H1 (cell line): Measurements from ENCODE around the gene LRPAP1. TPM values are rescaled to one million over a fixed set of nuclear protein-coding genes. Genes with fewer than 3 reads are reported as not detected.

Experiments
- CEBPB ChIP-seq: IDR thresholded peaks from 2 replicates; pipeline ENCODE4 v1.6.1; 2012; ENCODE audit warnings: low read depth, low read length
- JUND ChIP-seq: IDR thresholded peaks from 2 replicates; pipeline ENCODE4 v1.6.1; 2011; ENCODE audit warnings: mild to moderate bottlenecking, improper control_type of control experiment, low read length
- POU5F1 ChIP-seq: IDR thresholded peaks from 2 replicates; pipeline ENCODE4 v1.6.1; 2011; ENCODE audit warnings: low read depth, mild to moderate bottlenecking, low read length, moderate library complexity
- SIX5 ChIP-seq: IDR thresholded peaks from 2 replicates; pipeline ENCODE4 v1.6.1; 2011; ENCODE audit warnings: mild to moderate bottlenecking, low read depth, low read length
- polyA plus RNA-seq, 7 experiments: library from polyadenylated mRNA; depleted of rRNA in 3 of 7; stranded (reverse) in 5 of 7; unstranded in 2 of 7; fragments of >200 nt in 5 of 7; fragments of 200-250 nt in 2 of 7; gene quantifications; 1 replicate in 5 of 7; 2 replicates in 1 of 7; 4 replicates in 1 of 7; pipeline versions ENCODE4 v1.2.1 to v1.2.3, GENCODE V29; 2011 to 2013; ENCODE audit warnings: missing spikeins in 2 of 7, mixed read lengths in 2 of 7
- total RNA-seq: library from RNA; stranded (reverse); fragmentation: NEBNext Ultra II Directional; extraction: Animal tissue kit (Norgen Biotek cat#: 25700); gene quantifications from 2 replicates; pipeline ENCODE4 v1.2.1, GENCODE V29; 2021

The LRPAP1 gene
- total and polyA plus RNA-seq, 2 of the 8 experiments (the other 6 are each of a cell fraction or from before 2014, with no cell fraction given) = 31.1 to 101 TPM

- TF ChIP-seq CEBPB (no peak), JUND (no peak), POU5F1 (no peak), SIX5 (no peak)
These were observed 49.5 kb downstream of the LRPAP1 start (continued) for GRCh38 chr4:3482707-3483106.
